PC-3 (cell line): Measurements from ENCODE around the gene SLAMF6. TPM values are rescaled to one million over a fixed set of nuclear protein-coding genes. Genes with fewer than 3 reads are reported as not detected.

Experiments
- ATAC-seq: fragments of 200-7000 bp; cut with Tn5 transposase; 2 replicates; pipeline ENCODE4 v1.9.1; 2020; ENCODE audit warnings: mild to moderate bottlenecking, moderate library complexity
- BruUV-seq: library from RNA; stranded (reverse); fragments of 400-500 nt; replicated peaks from 2 replicates; lab custom pipeline; 2021; lab: Mats Ljungman, UMichigan
- CTCF ChIA-PET: fragments of 300-600 bp; sonication (Branson Sonifier 250); formaldehyde crosslinking; loops from one replicate; lab custom pipeline; 2022; ENCODE audit warnings: antibody characterized with exemption; lab: Charles Lee
- POLR2A ChIA-PET: fragments of 300-600 bp; sonication (Branson Sonifier 250); formaldehyde crosslinking; loops from one replicate; lab custom pipeline; 2022; ENCODE audit warnings: antibody characterized with exemption; ENCODE audit not compliant: unreplicated experiment; lab: Charles Lee
- DNase-seq: peaks from one replicate; pipeline ENCODE4 v3.0.0-alpha.2; 2015
- H2AFZ ChIP-seq: fragments of 300-600 bp; sonication (generic); 2 replicates; pipeline ENCODE4 v1.6.0; 2016; ENCODE audit warnings: antibody characterized with exemption, low read length
- H3F3A ChIP-seq: fragments of 300-600 bp; sonication (generic); one replicate; pipeline ENCODE4 v1.6.0; 2017; ENCODE audit warnings: antibody characterized with exemption, low read length, control low read depth, mild to moderate bottlenecking; ENCODE audit not compliant: unreplicated experiment
- H3K27ac ChIP-seq: fragments of 300-600 bp; sonication (generic); 2 replicates; pipeline ENCODE4 v1.5.1; 2016; ENCODE audit warnings: mild to moderate bottlenecking, low read length
- H3K27me3 ChIP-seq: fragments of 300-600 bp; sonication (generic); 2 replicates; pipeline ENCODE4 v1.6.1; 2016; ENCODE audit warnings: low read length, mixed read lengths
- H3K36me3 ChIP-seq: fragments of 300-600 bp; sonication (generic); 2 replicates; pipeline ENCODE4 v1.6.1; 2016; ENCODE audit warnings: low read depth, mixed run types, low read length, mixed read lengths
- H3K4me1 ChIP-seq: fragments of 300-600 bp; sonication (generic); 2 replicates; pipeline ENCODE4 v1.5.1; 2016; ENCODE audit warnings: low read length; ENCODE audit not compliant: insufficient read depth
- H3K4me2 ChIP-seq: fragments of 300-600 bp; sonication (generic); 2 replicates; pipeline ENCODE4 v1.6.0; 2016; ENCODE audit warnings: low read length
- H3K4me3 ChIP-seq: fragments of 300-600 bp; sonication (generic); 2 replicates; pipeline ENCODE4 v1.5.1; 2016; ENCODE audit warnings: mild to moderate bottlenecking, low read length, mixed read lengths
- H3K79me2 ChIP-seq: fragments of 300-600 bp; sonication (generic); 2 replicates; pipeline ENCODE4 v1.6.1; 2017; ENCODE audit warnings: low read length, mixed read lengths
- H3K9ac ChIP-seq: fragments of 300-600 bp; sonication (generic); 2 replicates; pipeline ENCODE4 v1.6.0; 2016; ENCODE audit warnings: mild to moderate bottlenecking, low read length
- H3K9me2 ChIP-seq: fragments of 300-600 bp; sonication (generic); replicated peaks from 2 replicates; pipeline ENCODE4 v1.6.1; 2016; ENCODE audit warnings: mixed run types, low read length, mixed read lengths
- H3K9me3 ChIP-seq: fragments of 300-600 bp; sonication (generic); 2 replicates; pipeline ENCODE4 v1.6.1; 2016; ENCODE audit warnings: low read length, mixed read lengths
- H4K20me1 ChIP-seq: fragments of 300-600 bp; sonication (generic); 2 replicates; pipeline ENCODE4 v1.6.1; 2016; ENCODE audit warnings: low read length, mixed read lengths
- EZH2 ChIP-seq: fragments of 300-600 bp; sonication (generic); IDR thresholded peaks from one replicate; pipeline ENCODE4 v1.6.1; 2017; ENCODE audit warnings: antibody characterized with exemption, mild to moderate bottlenecking, low read length; ENCODE audit not compliant: unreplicated experiment
- EZH2phosphoT487 ChIP-seq: fragments of 300-600 bp; sonication (generic); IDR thresholded peaks from 2 replicates; pipeline ENCODE4 v1.6.1; 2018; ENCODE audit warnings: mild to moderate bottlenecking, antibody characterized with exemption, low read length, borderline replicate concordance
- intact Hi-C: fragments of 100-400 bp; cut with micrococcal nuclease; formaldehyde crosslinking; loops from 2 replicates; pipeline ENCODE4 v1.9.0; 2023
- total RNA-seq: library from RNA; depleted of rRNA; stranded (reverse); fragments of >200 nt; gene quantifications from 2 replicates; pipeline ENCODE4 v1.2.3, GENCODE V29; 2014
- TF ChIP-seq, protein P1 (sequence below): fragments of 300-600 bp; sonication (generic); conservative IDR thresholded peaks from 2 replicates; pipeline ENCODE4 v1.5.1; 2017; ENCODE audit warnings: antibody characterized with exemption, low read depth, mild to moderate bottlenecking, low read length

SLAMF6 gene
- total RNA-seq, 1 experiment from 2014 or later = not detected

DNA sequence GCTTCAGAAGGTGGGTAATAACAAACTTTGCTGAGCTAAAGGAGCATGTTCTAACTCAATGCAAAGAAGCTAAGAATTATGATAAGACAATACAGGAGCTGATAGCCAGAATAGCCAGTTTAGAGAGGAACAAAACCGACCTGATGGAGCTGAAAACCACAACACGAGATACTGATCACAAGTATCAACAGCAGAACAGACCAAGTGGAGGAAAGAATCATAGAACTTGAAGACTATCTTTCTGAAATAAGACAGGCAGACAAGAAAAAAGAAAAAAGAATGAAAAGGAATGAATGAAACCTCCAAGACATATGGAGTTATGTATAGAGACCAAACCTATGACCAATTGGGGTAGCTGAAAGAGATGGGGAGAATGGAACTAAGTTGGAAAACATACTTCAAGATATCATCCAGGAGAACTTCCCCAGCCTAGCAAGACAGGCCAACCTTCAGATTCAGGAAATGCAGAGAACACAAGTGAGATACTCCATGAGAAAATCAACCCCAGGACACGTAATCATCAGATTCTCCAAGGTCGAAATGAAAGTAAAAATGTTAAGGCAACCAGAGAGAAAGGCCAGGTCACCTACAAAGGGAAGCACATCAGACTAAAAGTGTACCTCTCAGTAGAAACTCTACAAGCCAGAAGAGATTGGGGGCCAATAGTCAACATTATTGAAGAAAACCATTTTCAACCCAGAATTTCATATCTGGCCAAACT, 35.8 kb upstream of the SLAMF6 start:
- Histone ChIP-seq H3K4me1 (no peaks in the 10 kb centered on the region), H3K4me2 (no peak overlapping the region), H3K36me3 (no peaks in the 10 kb centered on the region), H3K27me3 (peaks cover 57% of the 10 kb centered on the region), H3K27ac (no peak overlapping the region), H3K9me2 (no peaks in the 10 kb centered on the region), H3K9me3 (no peaks in the 10 kb centered on the region), H2AFZ (no peak overlapping the region), H3K4me3 (no peak overlapping the region), H3K79me2 (no peaks in the 10 kb centered on the region), H4K20me1 (no peaks in the 10 kb centered on the region), H3F3A (no peaks in the 10 kb centered on the region), H3K9ac (no peak overlapping the region)
- BruUV-seq = no TSS peak
- no peak for DNase-seq
- no peak for ATAC-seq
- intact Hi-C loops = no loop called here
- TF ChIP-seq EZH2 (no peak), EZH2phosphoT487 (no peak)
- TF ChIP-seq, protein P1, sequence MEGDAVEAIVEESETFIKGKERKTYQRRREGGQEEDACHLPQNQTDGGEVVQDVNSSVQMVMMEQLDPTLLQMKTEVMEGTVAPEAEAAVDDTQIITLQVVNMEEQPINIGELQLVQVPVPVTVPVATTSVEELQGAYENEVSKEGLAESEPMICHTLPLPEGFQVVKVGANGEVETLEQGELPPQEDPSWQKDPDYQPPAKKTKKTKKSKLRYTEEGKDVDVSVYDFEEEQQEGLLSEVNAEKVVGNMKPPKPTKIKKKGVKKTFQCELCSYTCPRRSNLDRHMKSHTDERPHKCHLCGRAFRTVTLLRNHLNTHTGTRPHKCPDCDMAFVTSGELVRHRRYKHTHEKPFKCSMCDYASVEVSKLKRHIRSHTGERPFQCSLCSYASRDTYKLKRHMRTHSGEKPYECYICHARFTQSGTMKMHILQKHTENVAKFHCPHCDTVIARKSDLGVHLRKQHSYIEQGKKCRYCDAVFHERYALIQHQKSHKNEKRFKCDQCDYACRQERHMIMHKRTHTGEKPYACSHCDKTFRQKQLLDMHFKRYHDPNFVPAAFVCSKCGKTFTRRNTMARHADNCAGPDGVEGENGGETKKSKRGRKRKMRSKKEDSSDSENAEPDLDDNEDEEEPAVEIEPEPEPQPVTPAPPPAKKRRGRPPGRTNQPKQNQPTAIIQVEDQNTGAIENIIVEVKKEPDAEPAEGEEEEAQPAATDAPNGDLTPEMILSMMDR = no peak
- ChIA-PET CTCF (no interaction called here), POLR2A (no interaction called here)

DNA sequence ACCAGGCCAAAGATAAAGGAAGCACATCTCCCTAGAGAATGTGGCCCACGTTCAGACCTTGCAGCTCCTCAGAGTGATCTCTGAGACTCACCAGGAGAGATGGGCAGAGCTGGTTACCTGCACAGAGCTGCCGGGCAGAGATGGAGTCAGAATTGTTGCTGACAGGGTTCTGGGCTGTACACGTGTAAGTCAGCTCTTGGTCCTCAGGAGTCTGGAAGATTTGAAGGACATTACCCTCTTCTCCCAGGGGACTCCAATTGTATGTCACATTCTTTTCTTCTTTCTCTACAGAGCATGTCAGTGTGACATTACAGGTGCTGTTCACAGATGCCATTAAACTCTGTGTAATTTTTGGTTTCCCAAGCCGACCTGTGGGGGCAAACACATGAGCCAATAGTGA, 30.7 kb upstream of the SLAMF6 start:
- Histone ChIP-seq H3K36me3 (no peaks in the 10 kb centered on the region), H3K27ac (no peak overlapping the region), H3K4me3 (no peak overlapping the region), H3K4me2 (no peak overlapping the region), H3K4me1 (no peaks in the 10 kb centered on the region), H3K9ac (no peak overlapping the region), H3K9me3 (no peaks in the 10 kb centered on the region), H3K9me2 (no peaks in the 10 kb centered on the region), H3K27me3 (peaks cover 55% of the 10 kb centered on the region), H3K79me2 (no peaks in the 10 kb centered on the region), H2AFZ (no peak overlapping the region), H3F3A (no peaks in the 10 kb centered on the region), H4K20me1 (no peaks in the 10 kb centered on the region)
- intact Hi-C loops = no loop called here
- TF ChIP-seq, protein P1 = no peak
- no peak for TF ChIP-seq EZH2phosphoT487
- TF ChIP-seq EZH2 = no peak
- DNase-seq (no peak), ATAC-seq (no peak)
- no TSS peak for BruUV-seq
- POLR2A ChIA-PET = no interaction called here
- CTCF ChIA-PET = no interaction called here

DNA sequence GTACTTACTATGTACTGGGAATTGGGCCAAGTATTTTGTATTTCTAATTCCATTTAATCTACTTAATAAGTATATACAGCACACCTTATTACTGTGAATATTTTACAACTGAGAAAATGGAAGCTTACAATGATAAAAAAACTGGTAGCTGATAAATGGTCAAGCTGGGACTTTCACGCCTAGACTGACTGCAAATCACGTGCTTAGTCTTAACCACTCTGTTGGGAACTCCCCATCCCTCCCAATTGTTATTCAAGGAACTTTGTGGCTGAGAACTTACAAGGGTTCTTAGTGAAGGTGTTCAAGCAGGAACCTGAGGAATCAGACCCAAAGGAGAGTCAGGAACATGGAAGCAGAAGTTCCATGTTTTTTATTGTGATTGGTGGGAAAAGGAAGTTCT, 29.4 kb upstream of the SLAMF6 start:
- Histone ChIP-seq H3K4me3 (no peak overlapping the region), H3K27ac (no peak overlapping the region), H3K9me3 (no peaks in the 10 kb centered on the region), H2AFZ (no peak overlapping the region), H3K36me3 (no peaks in the 10 kb centered on the region), H3K9me2 (no peaks in the 10 kb centered on the region), H3K79me2 (no peaks in the 10 kb centered on the region), H3K27me3 (peaks cover 59% of the 10 kb centered on the region), H3F3A (no peaks in the 10 kb centered on the region), H3K9ac (no peak overlapping the region), H4K20me1 (no peaks in the 10 kb centered on the region), H3K4me2 (no peak overlapping the region), H3K4me1 (no peaks in the 10 kb centered on the region)
- TF ChIP-seq EZH2 (no peak), EZH2phosphoT487 (no peak)
- TF ChIP-seq, protein P1 = no peak
- DNase-seq = no peak
- CTCF ChIA-PET = no interaction called here
- POLR2A ChIA-PET = no interaction called here
- ATAC-seq = no peak
- intact Hi-C loops = no loop called here
- no TSS peak for BruUV-seq
